Stimulated activated naive CD8-positive, alpha-beta T cell treated with anti-CD3 and anti-CD28 coated beads, Interleukin-15, amount 100 ng/mL, for 72 hours (primary cell): ENCODE data around the gene FAM43B.
A peak's percentile ranks its signal among the peaks of the same experiment; 100 is the strongest.
"Not testable (repeated sequence)": the region's sequence is repeated elsewhere in the genome, so short reads cannot be mapped to it uniquely, and the experiment has no call there.

Experiments
- ATAC-seq: fragments of 150-1000 bp; cut with Tn5 transposase; 2 replicates; pipeline ENCODE4 v1.10.0; 2021; ENCODE audit warnings: mild to moderate bottlenecking, moderate library complexity
- DNase-seq, 2 donors: peaks; one replicate each; pipeline ENCODE4 v3.0.0; 2021 to 2022
- H3K27ac Mint-ChIP-seq, 2 donors: one replicate each; pipeline ENCODE4 v1.8.0; 2022; ENCODE audit warnings: mild to moderate bottlenecking in 2 of 2, mixed read lengths in 2 of 2, moderate library complexity in 2 of 2
- H3K27me3 Mint-ChIP-seq: one replicate; pipeline ENCODE4 v1.8.0; 2022; ENCODE audit warnings: mixed read lengths
- H3K4me1 Mint-ChIP-seq: one replicate; pipeline ENCODE4 v1.8.0; 2022; ENCODE audit warnings: mild to moderate bottlenecking, mixed read lengths
- H3K4me3 Mint-ChIP-seq, 2 donors: one replicate each; pipeline ENCODE4 v1.8.0; 2022; ENCODE audit warnings: mild to moderate bottlenecking in 2 of 2, mixed read lengths in 2 of 2, moderate library complexity in 1 of 2
- H3K9me3 Mint-ChIP-seq, 2 donors: one replicate each; pipeline ENCODE4 v1.8.0; 2022; ENCODE audit warnings: mixed read lengths in 2 of 2

FAM43B gene, protein sequence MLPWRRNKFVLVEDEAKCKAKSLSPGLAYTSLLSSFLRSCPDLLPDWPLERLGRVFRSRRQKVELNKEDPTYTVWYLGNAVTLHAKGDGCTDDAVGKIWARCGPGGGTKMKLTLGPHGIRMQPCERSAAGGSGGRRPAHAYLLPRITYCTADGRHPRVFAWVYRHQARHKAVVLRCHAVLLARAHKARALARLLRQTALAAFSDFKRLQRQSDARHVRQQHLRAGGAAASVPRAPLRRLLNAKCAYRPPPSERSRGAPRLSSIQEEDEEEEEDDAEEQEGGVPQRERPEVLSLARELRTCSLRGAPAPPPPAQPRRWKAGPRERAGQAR

DNA sequence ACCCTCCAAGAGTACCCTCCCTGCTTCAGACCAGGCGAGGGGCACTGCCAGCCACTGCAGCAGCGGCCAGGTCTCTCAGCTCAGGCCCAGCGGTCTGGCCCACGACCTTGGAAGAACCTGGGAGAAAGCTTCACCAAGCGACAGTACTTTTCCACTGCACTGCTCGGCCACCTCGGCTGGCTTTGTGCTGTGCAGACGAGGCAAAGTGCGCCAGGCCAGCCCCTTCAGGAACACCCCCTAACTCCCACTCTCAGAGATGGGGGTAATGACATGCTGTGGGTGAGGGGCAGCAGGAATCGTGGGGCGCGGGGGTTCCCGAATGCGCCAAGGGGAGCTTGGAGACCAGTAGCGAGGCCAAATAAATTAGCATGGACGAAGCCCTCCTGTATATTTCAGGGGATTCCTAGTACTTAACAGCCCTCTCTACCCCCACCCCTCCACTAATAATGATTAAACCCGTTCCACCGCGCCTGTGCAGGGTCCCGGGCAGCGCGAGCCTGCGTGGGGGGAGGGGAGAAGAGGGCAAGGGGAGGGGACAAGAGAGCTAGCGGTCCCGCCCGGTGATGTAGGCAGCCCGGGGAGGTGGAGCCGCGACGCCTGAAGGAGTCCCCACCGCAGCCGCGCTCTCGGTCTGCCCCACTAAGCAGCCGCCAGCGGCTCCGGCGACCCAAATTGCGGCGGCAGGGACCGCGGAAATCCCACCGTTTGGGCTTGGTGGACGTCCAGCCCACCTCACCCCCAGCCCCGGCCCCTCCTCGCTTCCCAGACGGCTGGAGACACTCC is at the start of gene FAM43B:
Gene FAM43B (plus strand): TSS at position 629 of the 783 bp plus-strand sequence. CDS start 401 bp downstream, outside the sequence.
- peaks cover 40% of the 10 kb centered on the region for H3K27me3 Mint-ChIP-seq
- no peaks in the 10 kb centered on the region for H3K9me3 Mint-ChIP-seq
- no peak for DNase-seq
- H3K4me3 Mint-ChIP-seq: peak within 1 kb of the TSS in 1 of 2 donors; percentile 42
- no peak within 1 kb of the TSS for H3K27ac Mint-ChIP-seq
- H3K4me1 Mint-ChIP-seq: peaks cover 5% of the 10 kb centered on the region
- peak; percentile 35 for ATAC-seq

DNA sequence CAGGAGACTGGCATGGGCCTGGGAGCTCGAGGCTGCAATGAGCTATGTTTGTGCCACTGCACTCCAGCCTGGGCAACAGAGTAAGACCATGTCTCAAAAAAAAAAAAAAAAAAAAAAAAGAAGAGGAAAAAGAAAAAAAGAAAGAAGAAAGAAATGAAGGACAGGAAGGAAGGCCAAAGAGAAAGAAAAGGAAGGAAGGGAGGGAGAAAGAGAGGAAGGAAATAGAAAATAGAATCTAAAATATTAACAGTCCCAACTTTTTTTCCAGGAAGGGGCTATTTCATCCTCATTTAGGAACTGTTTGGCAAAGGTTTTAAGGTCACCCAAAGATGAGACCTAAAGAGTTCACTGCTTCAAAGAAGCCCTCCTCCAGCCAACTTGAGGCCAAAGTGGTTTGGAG is 46.9 kb upstream of the FAM43B start:
- H3K9me3 Mint-ChIP-seq: no peaks in the 10 kb centered on the region
- H3K27ac Mint-ChIP-seq: peak overlapping the region in 1 of 2 donors; percentile 78
- DNase-seq: no peak
- H3K27me3 Mint-ChIP-seq: no peaks in the 10 kb centered on the region
- ATAC-seq: no peak
- H3K4me1 Mint-ChIP-seq: peaks cover 37% of the 10 kb centered on the region
- H3K4me3 Mint-ChIP-seq: peak overlapping the region; percentile 20 to 30

DNA sequence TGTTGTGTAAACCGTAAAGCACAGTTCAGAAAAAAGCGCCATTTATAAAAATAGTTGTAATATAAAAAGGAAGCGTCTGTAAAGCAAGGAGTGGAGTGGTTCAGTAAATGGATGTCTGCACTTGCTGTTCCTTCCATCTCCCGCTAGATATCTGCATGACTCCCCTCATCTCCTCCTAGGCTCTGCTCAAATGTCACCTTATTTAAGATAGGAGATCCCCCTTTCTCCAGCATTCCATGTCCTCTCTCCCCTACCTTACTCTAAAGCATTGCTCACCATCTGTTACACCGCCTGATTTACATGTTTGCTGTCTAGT is 45.2 kb upstream of the FAM43B start:
- DNase-seq: no peak
- Mint-ChIP-seq H3K27me3 (no peaks in the 10 kb centered on the region), H3K4me3 (peak overlapping the region; percentile 88 to 90), H3K4me1 (peaks cover 37% of the 10 kb centered on the region), H3K9me3 (no peaks in the 10 kb centered on the region), H3K27ac (peak overlapping the region; percentile 94 to 97)
- ATAC-seq: peak; percentile 10

DNA sequence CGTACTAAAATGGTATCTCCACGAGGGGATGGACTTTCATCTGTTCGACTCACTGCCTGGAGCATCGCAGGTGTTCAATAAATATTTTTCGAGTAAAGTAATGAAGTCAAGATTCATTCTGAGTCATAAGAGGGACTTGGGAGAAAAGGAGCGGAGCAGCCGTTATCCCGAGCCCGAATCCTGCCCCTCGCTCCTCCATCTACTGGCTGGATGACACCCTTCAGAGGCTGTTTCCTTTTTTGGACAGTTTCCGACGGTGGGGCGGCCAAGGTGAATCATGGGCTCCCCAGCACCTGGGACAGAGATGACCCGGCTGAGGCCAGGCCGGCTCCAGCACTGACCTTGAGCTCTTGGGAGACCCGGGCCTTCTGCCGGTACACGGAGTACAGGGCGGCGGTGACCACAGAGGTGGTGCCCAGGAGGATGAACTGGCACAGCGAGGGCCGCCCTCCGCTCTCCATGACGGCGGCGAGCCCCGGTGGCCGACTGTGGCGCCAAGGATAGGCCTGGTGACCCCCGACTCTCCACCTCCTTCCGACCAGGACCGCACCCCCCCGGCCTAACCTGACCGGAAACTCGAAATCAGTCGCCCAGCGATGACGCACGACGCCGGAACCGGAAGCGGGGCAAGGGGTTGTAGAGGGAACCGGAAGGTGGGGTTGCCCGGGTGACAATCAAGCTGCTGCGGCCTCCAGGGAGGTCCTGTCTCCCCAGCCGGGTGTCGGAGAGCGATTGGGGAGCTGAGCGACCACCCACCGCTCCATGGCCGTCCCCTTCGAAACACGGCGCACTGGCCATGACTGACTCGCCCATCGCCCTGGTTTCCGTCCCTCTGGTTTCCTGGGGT is 44.6 kb upstream of the FAM43B start, which contains the start of gene MUL1:
Gene MUL1 (minus strand): TSS at position 588 of the 847 bp plus-strand sequence. CDS start 127 bp downstream, at position 461.
- peak within 1 kb of the TSS; percentile 94 to 97 for H3K27ac Mint-ChIP-seq
- H3K4me3 Mint-ChIP-seq: peak within 1 kb of the TSS; percentile 88 to 90
- H3K27me3 Mint-ChIP-seq: peaks cover 3% of the 10 kb centered on the region
- H3K9me3 Mint-ChIP-seq: no peaks in the 10 kb centered on the region
- peaks cover 37% of the 10 kb centered on the region for H3K4me1 Mint-ChIP-seq
- ATAC-seq: peak; percentile 100
- peak; percentile 86 to 91 for DNase-seq

DNA sequence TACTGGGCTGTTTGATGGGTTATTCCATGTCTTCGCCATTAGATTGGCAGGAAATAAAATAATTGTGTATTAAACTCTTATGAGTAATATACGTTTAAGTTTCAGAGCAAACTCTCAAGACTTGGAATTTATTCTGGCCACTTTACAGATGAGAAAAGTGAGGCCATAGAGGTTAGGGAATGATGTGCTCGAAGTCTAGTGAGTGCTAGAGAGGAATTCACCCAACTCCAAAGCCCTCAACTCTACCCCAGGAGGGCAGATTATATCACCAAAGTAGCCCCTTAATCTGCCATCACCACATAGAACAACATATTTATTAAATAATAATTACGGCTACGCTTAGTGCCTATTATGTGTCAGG is 44.0 kb upstream of the FAM43B start:
- Mint-ChIP-seq H3K27me3 (peaks cover 9% of the 10 kb centered on the region), H3K27ac (peak overlapping the region; percentile 94 to 97), H3K9me3 (no peaks in the 10 kb centered on the region), H3K4me3 (peak overlapping the region; percentile 88 to 90), H3K4me1 (peaks cover 37% of the 10 kb centered on the region)
- ATAC-seq: no peak
- DNase-seq: no peak

DNA sequence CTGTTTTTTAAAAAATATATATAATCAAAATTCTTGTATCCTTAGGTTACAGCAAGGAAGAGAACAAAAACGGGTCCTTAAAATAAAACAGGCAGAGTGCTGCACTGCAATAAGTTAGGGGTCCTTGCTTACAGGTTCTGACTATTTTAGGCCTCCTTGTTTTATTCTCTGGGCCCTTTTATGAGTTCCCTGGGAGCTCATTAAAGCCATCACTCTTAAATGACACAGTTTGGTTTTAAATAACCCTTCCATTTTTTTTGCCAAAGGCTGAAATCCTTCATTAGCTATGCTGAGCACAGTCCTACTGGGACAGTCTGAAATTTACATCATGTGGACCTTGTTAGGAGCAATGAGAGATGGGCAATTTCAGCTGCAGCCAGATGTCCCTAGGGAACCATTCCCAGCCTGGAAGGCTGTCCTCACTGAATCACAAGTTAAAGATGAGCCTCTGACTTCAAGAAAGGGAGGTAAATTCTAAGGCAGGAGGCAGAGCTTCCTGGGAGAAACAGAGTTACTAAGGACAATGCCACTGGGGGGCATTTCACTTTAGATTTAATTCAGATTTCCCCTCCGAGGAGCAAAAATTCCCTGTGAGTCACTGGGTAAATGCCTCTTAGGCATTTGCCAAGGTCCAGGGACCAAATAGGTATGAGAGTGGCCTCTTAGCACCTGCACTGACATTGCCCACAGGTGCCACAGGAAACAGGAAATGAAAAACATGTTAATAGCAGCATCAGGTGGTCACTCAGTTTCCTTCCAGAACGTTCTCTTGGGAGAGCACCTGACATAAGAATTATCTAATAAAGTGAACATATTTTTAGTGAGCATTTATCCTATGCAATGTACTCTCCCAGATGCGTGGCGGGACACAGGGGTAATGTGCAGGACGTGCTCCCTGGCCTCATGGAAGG is 40.6 kb upstream of the FAM43B start:
- DNase-seq (no peak), ATAC-seq (no peak)
- no peak overlapping the region for H3K27ac Mint-ChIP-seq
- H3K4me1 Mint-ChIP-seq: peaks cover 14% of the 10 kb centered on the region
- no peak overlapping the region for H3K4me3 Mint-ChIP-seq
- H3K9me3 Mint-ChIP-seq: no peaks in the 10 kb centered on the region
- H3K27me3 Mint-ChIP-seq: peaks cover 20% of the 10 kb centered on the region

DNA sequence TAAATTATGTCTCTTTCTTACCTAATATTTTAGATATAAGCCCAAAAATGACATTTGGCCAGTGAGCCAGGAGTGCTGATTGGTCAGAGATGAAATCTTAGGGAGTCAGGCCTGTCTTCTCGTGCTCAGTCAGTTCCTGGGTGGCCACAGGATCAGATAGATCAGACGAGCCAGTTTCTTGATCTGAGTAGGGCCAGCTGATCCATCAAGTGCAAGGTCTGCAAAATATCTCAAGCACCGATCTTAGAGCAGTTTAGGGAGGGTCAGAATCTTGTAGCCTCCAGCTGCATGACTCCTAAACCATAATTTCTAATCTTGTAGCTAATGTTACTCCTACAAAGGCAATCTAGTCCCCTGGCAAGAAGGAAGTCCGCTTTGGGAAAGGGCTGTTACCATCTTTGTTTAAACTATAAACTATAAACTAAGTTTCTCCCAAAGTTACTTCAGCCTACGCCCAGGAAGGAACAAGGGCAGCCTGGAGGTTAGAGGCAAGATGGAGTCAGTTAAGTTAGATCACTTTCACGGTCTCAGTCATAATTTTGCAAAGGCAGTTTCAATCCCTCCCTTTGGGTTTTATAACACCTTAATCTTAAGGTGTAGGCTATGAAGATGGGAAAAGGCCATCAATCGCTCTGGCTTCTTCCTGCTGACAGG is 32.6 kb upstream of the FAM43B start:
- ATAC-seq, H3K4me1 Mint-ChIP-seq, H3K27ac Mint-ChIP-seq, H3K9me3 Mint-ChIP-seq, DNase-seq, H3K4me3 Mint-ChIP-seq: not testable (repeated sequence)
- peaks cover 29% of the 10 kb centered on the region for H3K27me3 Mint-ChIP-seq

DNA sequence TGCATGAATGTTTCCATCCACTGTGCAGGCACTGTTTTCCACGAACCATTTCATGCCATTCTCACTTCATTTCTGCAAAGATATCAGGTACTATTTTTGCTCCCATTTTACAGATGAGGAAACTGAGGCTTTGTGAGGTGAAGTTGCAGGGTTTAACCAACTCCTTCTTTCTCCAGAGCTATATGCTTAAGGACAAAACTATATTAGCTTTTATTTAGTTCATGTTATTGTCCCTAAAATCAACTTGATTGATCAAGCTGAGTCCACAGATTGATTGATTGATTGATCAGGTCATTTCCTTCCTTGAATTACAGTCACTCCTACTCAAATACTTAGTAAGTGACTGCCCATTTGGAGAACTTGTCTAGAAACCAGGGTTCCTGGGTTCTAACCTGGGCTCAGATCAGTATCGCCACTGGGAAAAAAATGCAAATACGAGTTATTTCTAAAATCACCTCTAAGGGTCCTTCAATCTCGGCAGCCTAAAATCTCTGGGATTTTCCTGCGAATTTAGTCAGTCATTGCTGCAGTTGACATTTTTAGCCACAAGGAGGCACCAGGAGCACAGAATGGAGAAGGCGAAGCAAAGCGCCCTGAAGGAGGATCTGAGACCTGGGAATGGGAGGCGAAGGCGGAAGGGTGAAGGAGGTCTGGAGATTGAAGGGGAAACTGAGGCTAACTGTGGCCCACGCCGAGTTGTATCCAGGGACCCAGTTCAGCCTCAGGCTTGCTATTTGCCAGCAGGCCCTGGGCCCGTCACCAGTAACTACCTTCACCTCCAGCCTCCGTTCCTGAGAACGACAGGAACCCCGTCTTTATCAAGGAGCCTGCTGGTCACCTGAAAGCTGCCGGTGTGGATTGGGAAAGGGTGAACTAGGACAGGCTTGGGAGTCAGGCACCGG is 30.2 kb upstream of the FAM43B start:
- Mint-ChIP-seq H3K4me1 (no peaks in the 10 kb centered on the region), H3K9me3 (no peaks in the 10 kb centered on the region), H3K27ac (no peak overlapping the region), H3K27me3 (peaks cover 34% of the 10 kb centered on the region), H3K4me3 (no peak overlapping the region)
- DNase-seq: peak; percentile 55 to 56
- no peak for ATAC-seq

DNA sequence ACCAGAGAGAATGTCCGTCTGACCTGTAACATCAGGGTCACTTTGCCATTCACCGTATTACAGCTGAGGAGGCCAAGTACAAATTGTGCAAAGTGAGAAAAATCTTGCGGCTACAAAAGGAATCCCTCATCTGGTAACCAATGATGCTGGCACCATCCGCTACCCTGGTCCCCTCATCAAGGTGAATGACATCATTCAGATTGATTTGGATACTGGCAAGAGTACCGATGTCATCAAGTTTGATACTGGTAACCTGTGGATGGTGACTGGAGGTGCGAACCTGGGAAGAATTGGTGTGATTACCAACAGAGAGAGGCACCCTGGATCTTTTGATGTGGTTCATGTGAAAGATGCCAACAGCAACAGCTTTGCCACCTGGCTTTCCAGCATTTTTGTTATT is 26.1 kb upstream of the FAM43B start:
- Mint-ChIP-seq H3K4me3 (no peak overlapping the region), H3K4me1 (no peaks in the 10 kb centered on the region), H3K9me3 (no peaks in the 10 kb centered on the region), H3K27ac (no peak overlapping the region), H3K27me3 (peaks cover 49% of the 10 kb centered on the region)
- no peak for DNase-seq
- ATAC-seq: no peak

DNA sequence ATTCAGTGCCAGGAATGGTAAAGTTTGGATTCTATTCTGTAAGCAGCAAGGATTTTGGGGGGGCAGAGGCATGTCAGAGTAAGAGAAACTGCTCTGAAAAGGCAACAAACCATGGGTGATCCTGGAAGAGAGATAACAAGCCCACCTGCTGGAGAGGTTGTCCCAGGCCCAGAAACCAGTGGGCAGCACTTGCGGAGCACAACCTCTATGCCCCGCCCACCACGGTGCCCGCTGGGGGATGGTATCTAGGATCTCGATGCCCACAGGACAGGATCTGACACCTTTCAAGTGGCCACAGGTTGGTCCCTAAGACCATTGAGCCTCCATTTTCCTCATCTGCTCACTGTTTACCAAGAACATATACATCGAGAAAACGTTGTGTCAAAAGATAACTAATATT is 24.2 kb upstream of the FAM43B start:
- H3K27me3 Mint-ChIP-seq: peaks cover 53% of the 10 kb centered on the region
- DNase-seq: no peak
- no peaks in the 10 kb centered on the region for H3K9me3 Mint-ChIP-seq
- no peak overlapping the region for H3K4me3 Mint-ChIP-seq
- no peak for ATAC-seq
- no peaks in the 10 kb centered on the region for H3K4me1 Mint-ChIP-seq
- no peak overlapping the region for H3K27ac Mint-ChIP-seq

DNA sequence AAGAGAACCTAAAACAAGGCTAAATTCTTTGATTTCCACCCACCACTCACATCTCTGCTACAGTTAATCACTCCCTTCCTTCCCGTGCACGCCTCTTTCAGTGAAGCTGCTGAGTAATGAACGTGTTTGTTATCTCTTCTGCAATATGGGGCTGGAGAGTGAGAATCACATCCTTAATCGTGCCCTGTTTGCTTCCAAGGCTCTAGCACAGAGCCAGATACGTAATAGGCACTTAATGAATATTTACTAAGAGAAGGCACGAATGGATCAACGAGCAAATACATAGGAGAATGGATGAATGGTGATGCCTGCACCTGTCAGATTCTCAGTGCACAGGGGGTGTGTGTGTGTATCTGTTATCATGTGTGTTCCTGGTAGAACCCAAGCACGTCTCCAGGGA is 22.1 kb upstream of the FAM43B start:
- no peak overlapping the region for H3K4me3 Mint-ChIP-seq
- no peaks in the 10 kb centered on the region for H3K9me3 Mint-ChIP-seq
- H3K4me1 Mint-ChIP-seq: no peaks in the 10 kb centered on the region
- ATAC-seq: no peak
- peaks cover 74% of the 10 kb centered on the region for H3K27me3 Mint-ChIP-seq
- no peak for DNase-seq
- H3K27ac Mint-ChIP-seq: no peak overlapping the region

DNA sequence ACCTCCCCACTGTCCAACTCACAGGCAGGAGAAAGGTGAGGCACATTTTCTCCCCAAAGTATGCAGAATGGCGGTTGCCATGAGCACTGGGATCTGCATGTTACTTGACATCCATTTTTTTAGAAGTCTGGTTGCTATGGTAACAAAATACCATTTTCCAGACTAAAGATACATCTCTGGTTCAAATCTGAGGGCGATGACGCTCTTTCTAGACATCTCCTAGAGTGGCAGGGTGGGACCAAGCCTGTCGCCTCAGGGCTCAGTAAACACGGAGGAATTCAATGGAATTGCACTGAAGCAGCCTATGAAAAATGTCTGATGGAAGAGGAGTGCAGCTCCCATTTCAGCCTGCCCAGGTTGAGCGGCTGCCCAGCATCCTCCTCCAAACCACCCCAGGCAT is 21.5 kb upstream of the FAM43B start:
- Mint-ChIP-seq H3K4me3 (no peak overlapping the region), H3K4me1 (no peaks in the 10 kb centered on the region)
- no peak for ATAC-seq

DNA sequence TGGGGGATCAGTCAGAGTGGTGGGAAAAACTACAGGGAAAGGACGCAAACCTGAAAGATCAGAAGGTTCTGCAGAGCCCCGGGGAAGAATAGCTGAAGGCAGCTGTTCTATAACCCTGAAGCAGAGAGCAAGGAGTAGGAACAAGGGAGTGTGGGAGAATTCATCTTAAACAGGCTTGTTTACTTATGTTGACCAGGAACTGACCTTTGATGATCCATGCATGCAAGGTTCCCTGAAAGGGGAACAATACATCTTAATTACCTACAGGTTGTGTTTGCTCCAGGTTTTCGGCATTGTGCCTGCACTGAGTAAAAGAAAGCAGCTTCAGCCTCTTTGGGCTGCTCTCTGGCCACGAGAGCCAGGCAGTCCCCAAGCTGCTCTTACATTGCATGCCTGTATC is 18.7 kb upstream of the FAM43B start:
- H3K4me3 Mint-ChIP-seq: no peak overlapping the region
- no peak for ATAC-seq
- H3K27me3 Mint-ChIP-seq: peaks cover 70% of the 10 kb centered on the region
- H3K27ac Mint-ChIP-seq: no peak overlapping the region
- H3K4me1 Mint-ChIP-seq: no peaks in the 10 kb centered on the region
- no peaks in the 10 kb centered on the region for H3K9me3 Mint-ChIP-seq
- DNase-seq: no peak

More for the DNA sequence above, 21.5 kb upstream of the FAM43B start:
- Mint-ChIP-seq H3K9me3 (no peaks in the 10 kb centered on the region), H3K27ac (no peak overlapping the region), H3K27me3 (peaks cover 77% of the 10 kb centered on the region)
- no peak for DNase-seq
